IMR-90 (cell line): ENCODE measurements around the gene RAB42. TPM values are rescaled to one million over a fixed set of nuclear protein-coding genes. Genes with fewer than 3 reads are reported as not detected.
A peak's percentile ranks its signal among the peaks of the same experiment; 100 is the strongest.

Experiments used
- ATAC-seq: fragments of 200-7000 bp; cut with Tn5 transposase; 2 replicates; pipeline ENCODE4 v1.9.1; 2020; ENCODE audit warnings: low read depth, mild to moderate bottlenecking, moderate library complexity
- BruUV-seq: library from RNA; stranded (reverse); fragments of 400-500 nt; replicated peaks from 2 replicates; lab custom pipeline; 2021; lab: Mats Ljungman, UMichigan
- CTCF ChIA-PET: fragments of 300-600 bp; formaldehyde crosslinking; extraction: SDS; loops from one replicate; lab custom pipeline; 2021; ENCODE audit warnings: antibody characterized with exemption; lab: Yijun Ruan, JAX
- POLR2A ChIA-PET: fragments of 300-600 bp; sonication (Branson Sonifier 250); formaldehyde crosslinking; loops from one replicate; lab custom pipeline; 2022; ENCODE audit warnings: antibody characterized with exemption; ENCODE audit not compliant: unreplicated experiment; lab: Charles Lee
- DNase-seq: peaks from one replicate; pipeline ENCODE4 v3.0.0; 2013
- H2AFZ ChIP-seq: replicated peaks from 2 replicates; pipeline ENCODE3; 2013; ENCODE audit warnings: low read length, mild to moderate bottlenecking; ENCODE audit not compliant: poor library complexity
- H2AK5ac ChIP-seq: 2 replicates; pipeline ENCODE4 v1.6.1; 2013; ENCODE audit warnings: low read depth, low read length, inconsistent platforms
- H2AK9ac ChIP-seq: replicated peaks from 2 replicates; pipeline ENCODE3; 2013; ENCODE audit warnings: mild to moderate bottlenecking, low read depth, low read length, moderate library complexity; ENCODE audit not compliant: poor library complexity
- H2BK120ac ChIP-seq: 2 replicates; pipeline ENCODE4 v1.6.1; 2013; ENCODE audit warnings: low read depth, low read length, inconsistent platforms
- H2BK15ac ChIP-seq: 3 replicates; pipeline ENCODE4 v1.6.1; 2013; ENCODE audit warnings: low read depth, low read length, inconsistent platforms
- H2BK20ac ChIP-seq: 2 replicates; pipeline ENCODE4 v1.6.1; 2013; ENCODE audit warnings: low read depth, mild to moderate bottlenecking, inconsistent platforms, low read length, moderate library complexity
- H2BK5ac ChIP-seq: 2 replicates; pipeline ENCODE4 v1.6.1; 2013; ENCODE audit warnings: mild to moderate bottlenecking, low read depth, low read length, inconsistent platforms; ENCODE audit not compliant: poor library complexity, severe bottlenecking
- H3K14ac ChIP-seq: replicated peaks from 2 replicates; pipeline ENCODE4 v1.6.1; 2013; ENCODE audit warnings: low read depth, low read length, inconsistent platforms
- H3K18ac ChIP-seq: 2 replicates; pipeline ENCODE4 v1.6.1; 2013; ENCODE audit warnings: low read depth, low read length, control low read depth
- H3K23ac ChIP-seq: 2 replicates; pipeline ENCODE4 v1.6.1; 2013; ENCODE audit warnings: low read depth, low read length, inconsistent platforms
- H3K27ac ChIP-seq: 2 replicates; pipeline ENCODE4 v1.5.1; 2013; ENCODE audit warnings: mild to moderate bottlenecking, control low read depth, low read length; ENCODE audit not compliant: insufficient read depth
- H3K27me3 ChIP-seq: 2 replicates; pipeline ENCODE4 v1.6.1; 2013; ENCODE audit warnings: low read length; ENCODE audit not compliant: control insufficient read depth, insufficient read depth
- H3K36me3 ChIP-seq: 2 replicates; pipeline ENCODE4 v1.6.1; 2013; ENCODE audit warnings: low read length, mixed read lengths; ENCODE audit not compliant: control insufficient read depth, insufficient read depth
- H3K4ac ChIP-seq: 2 replicates; pipeline ENCODE4 v1.6.1; 2013; ENCODE audit warnings: low read depth, low read length, inconsistent platforms
- H3K4me1 ChIP-seq: 2 replicates; pipeline ENCODE4 v1.6.1; 2013; ENCODE audit warnings: low read length, mixed read lengths; ENCODE audit not compliant: control insufficient read depth, insufficient read depth
- H3K4me2 ChIP-seq: 2 replicates; pipeline ENCODE4 v1.6.1; 2013; ENCODE audit warnings: low read depth, mild to moderate bottlenecking, control low read depth, low read length, moderate library complexity
- H3K4me3 ChIP-seq: 2 replicates; pipeline ENCODE4 v1.5.1; 2013; ENCODE audit warnings: low read depth, mild to moderate bottlenecking, control low read depth, low read length, moderate library complexity; ENCODE audit not compliant: insufficient read depth
- H3K56ac ChIP-seq: 2 replicates; pipeline ENCODE4 v1.6.1; 2013; ENCODE audit warnings: low read length, inconsistent platforms; ENCODE audit not compliant: insufficient read depth; ENCODE audit errors: extremely low read depth
- H3K79me1 ChIP-seq, 2 experiments: 2 replicates each; pipeline ENCODE4 v1.6.1; 2013; ENCODE audit warnings: low read length in 2 of 2, inconsistent platforms in 1 of 2, low read depth in 1 of 2
- H3K9ac ChIP-seq: 2 replicates; pipeline ENCODE4 v1.6.1; 2013; ENCODE audit warnings: low read depth, low read length, control low read depth
- H3K9me1 ChIP-seq: 2 replicates; pipeline ENCODE4 v1.6.1; 2013; ENCODE audit warnings: low read length, inconsistent platforms; ENCODE audit not compliant: insufficient read depth
- H3K9me3 ChIP-seq: 2 replicates; pipeline ENCODE4 v1.6.1; 2013; ENCODE audit warnings: low read length; ENCODE audit not compliant: control insufficient read depth, insufficient read depth
- H4K20me1 ChIP-seq: 2 replicates; pipeline ENCODE4 v1.6.1; 2013; ENCODE audit warnings: low read length, inconsistent platforms; ENCODE audit not compliant: insufficient read depth
- H4K5ac ChIP-seq: 2 replicates; pipeline ENCODE4 v1.6.1; 2013; ENCODE audit warnings: mild to moderate bottlenecking, low read depth, low read length, control low read depth
- H4K8ac ChIP-seq, 2 experiments: 2 replicates each; pipeline ENCODE4 v1.6.1; 2013; ENCODE audit warnings: low read depth in 2 of 2, low read length in 2 of 2, control low read depth in 1 of 2, inconsistent platforms in 1 of 2
- H4K91ac ChIP-seq: 2 replicates; pipeline ENCODE4 v1.6.1; 2013; ENCODE audit warnings: low read depth, low read length, inconsistent platforms; ENCODE audit not compliant: insufficient read depth
- BHLHE40 ChIP-seq: fragments of 150-350 bp; IDR thresholded peaks from 2 replicates; pipeline ENCODE4 v1.6.1; 2016; ENCODE audit warnings: mild to moderate bottlenecking, low read depth, low read length
- CEBPB ChIP-seq: IDR thresholded peaks from 2 replicates; pipeline ENCODE4 v1.6.1; 2012; ENCODE audit warnings: low read depth, low read length, improper control_type of control experiment
- CHD1 ChIP-seq: IDR thresholded peaks from 2 replicates; pipeline ENCODE4 v1.6.1; 2012; ENCODE audit warnings: low read depth, low read length, improper control_type of control experiment
- FOS ChIP-seq: fragments of 150-350 bp; IDR thresholded peaks from 2 replicates; pipeline ENCODE4 v1.6.1; 2016; ENCODE audit warnings: low read depth, low read length
- MAFK ChIP-seq: IDR thresholded peaks from 2 replicates; pipeline ENCODE4 v1.6.1; 2012; ENCODE audit warnings: low read depth, low read length, improper control_type of control experiment
- MAZ ChIP-seq: IDR thresholded peaks from 2 replicates; pipeline ENCODE4 v1.6.1; 2012; ENCODE audit warnings: low read depth, mild to moderate bottlenecking, low read length, improper control_type of control experiment, moderate library complexity, borderline replicate concordance
- MXI1 ChIP-seq: IDR thresholded peaks from 2 replicates; pipeline ENCODE4 v1.6.1; 2012; ENCODE audit warnings: low read depth, mild to moderate bottlenecking, low read length, moderate library complexity, borderline replicate concordance
- POLR2A ChIP-seq: IDR thresholded peaks from 2 replicates; pipeline ENCODE4 v1.6.1; 2012; ENCODE audit warnings: mild to moderate bottlenecking, low read depth, low read length
- RAD21 ChIP-seq: IDR thresholded peaks from 2 replicates; pipeline ENCODE4 v1.6.1; 2012; ENCODE audit warnings: low read length, improper control_type of control experiment
- RCOR1 ChIP-seq: IDR thresholded peaks from 2 replicates; pipeline ENCODE4 v1.6.1; 2012; ENCODE audit warnings: mild to moderate bottlenecking, low read length, improper control_type of control experiment; ENCODE audit not compliant: insufficient replicate concordance
- RFX5 ChIP-seq: IDR thresholded peaks from 2 replicates; pipeline ENCODE4 v1.8.0; 2012; ENCODE audit warnings: low read depth, mild to moderate bottlenecking, low read length, moderate library complexity
- SMC3 ChIP-seq: fragments of 150-350 bp; IDR thresholded peaks from 2 replicates; pipeline ENCODE4 v1.6.1; 2016; ENCODE audit warnings: low read depth, mild to moderate bottlenecking, antibody characterized with exemption, low read length, moderate library complexity
- WGBS, 2 experiments: methylation state at CpG; one replicate each; pipeline versions ENCODE4 v1.1.5 to v1.1.7; 2013; ENCODE audit warnings: missing lambda C conversion rate in 2 of 2; ENCODE audit not compliant: insufficient read length in 1 of 2; ENCODE audit errors: extremely low coverage in 2 of 2; 5-methylcytosine and 5-hydroxymethylcytosine counted together
- dilution Hi-C: fragments of 300-500 bp; cut with HindIII; formaldehyde crosslinking; loops from one replicate; pipeline ENCODE4 v1.14.3; 2018; ENCODE audit warnings: low sequenced_read_pairs; ENCODE audit not compliant: unreplicated experiment
- in situ Hi-C: fragments of 300-500 bp; cut with MboI; formaldehyde crosslinking; loops from 3 replicates; pipeline ENCODE4 v1.14.3; 2019; ENCODE audit warnings: low sequenced_read_pairs, inconsistent platforms, mixed read lengths
- intact Hi-C: fragments of 100-400 bp; cut with micrococcal nuclease; formaldehyde crosslinking; loops from 2 replicates; pipeline ENCODE4 v1.10.0; 2022
- polyA plus RNA-seq, 3 experiments: library from polyadenylated mRNA; depleted of rRNA; stranded (reverse); fragments of >200 nt; gene quantifications; 2 replicates each; pipeline ENCODE4 v1.2.3, GENCODE V29; 2012; ENCODE audit warnings: low replicate concordance in 1 of 3
- total RNA-seq: library from RNA; depleted of rRNA; stranded (reverse); fragments of >200 nt; gene quantifications from 2 replicates; pipeline ENCODE4 v1.2.3, GENCODE V29; 2012
- TF ChIP-seq, protein P1 (sequence below): fragments of 150-350 bp; IDR thresholded peaks from 2 replicates; pipeline ENCODE4 v1.6.1; 2016; ENCODE audit warnings: low read depth, mild to moderate bottlenecking, low read length, moderate library complexity, borderline replicate concordance
- TF ChIP-seq, protein P2 (sequence below): conservative IDR thresholded peaks from 2 replicates; pipeline ENCODE4 v1.5.1; 2012; ENCODE audit warnings: mild to moderate bottlenecking, low read depth, low read length, improper control_type of control experiment

The RAB42 gene
- total and polyA plus RNA-seq, 2 of the 4 experiments (the other 2 are of a cell fraction): 0.77 to 0.90 TPM

DNA sequence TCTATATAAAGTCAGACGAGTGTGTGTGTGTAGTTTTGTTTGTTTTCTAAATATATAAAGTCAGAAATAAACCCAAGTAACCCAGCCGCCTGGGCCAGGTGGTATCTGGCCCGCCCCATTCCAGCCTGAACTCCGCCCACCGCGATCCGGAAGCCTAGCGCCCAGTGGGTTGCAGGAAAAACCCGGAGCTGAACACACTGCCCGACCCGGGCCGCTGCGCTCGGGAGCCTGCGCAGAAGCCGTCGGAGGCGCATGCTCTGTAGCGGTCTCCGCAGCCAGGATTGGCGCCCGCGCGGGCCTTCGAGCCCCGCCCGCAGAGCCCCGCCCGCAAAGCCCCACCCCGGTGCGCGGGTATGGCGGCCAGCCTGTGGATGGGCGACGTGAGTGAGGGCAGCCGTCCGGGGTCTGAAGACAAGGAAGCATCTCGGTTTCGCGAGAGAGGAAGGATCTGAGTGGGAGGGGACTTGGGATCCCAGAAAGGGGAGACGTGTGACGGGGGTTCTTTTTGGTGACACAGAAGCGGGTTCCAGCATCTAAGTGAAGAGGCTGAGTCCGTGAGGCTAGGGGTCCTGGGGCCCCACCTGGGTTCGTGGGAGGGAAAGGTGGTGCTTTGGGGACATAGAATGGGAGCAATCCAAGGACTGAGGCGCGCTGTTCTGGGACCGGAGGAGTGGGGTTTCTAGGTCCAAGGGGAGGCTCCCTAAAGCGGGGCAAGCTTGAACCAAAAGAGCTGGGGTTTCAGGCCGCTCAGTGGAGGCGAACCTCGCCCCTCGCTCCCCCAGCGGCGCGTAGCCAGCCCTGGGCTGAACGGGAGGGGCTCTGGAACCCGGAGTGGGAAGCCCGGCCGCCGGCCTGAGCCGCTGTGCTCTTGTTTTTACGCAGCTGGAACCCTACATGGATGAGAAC lies 39.1 kb upstream of the RAB42 start, which contains the start of gene TRNAU1AP:
Gene TRNAU1AP (plus strand): TSS at position 328 of the 906 bp plus-strand sequence. CDS start 26 bp downstream, at position 354.
- Histone ChIP-seq H3K56ac (peak within 1 kb of the TSS; percentile 85), H3K14ac (peak within 1 kb of the TSS; percentile 98), H3K4me3 (peak within 1 kb of the TSS; percentile 85), H2BK120ac (peak within 1 kb of the TSS; percentile 76), H2BK20ac (peak within 1 kb of the TSS; percentile 33; the same call in 1 of the 2 replicates), H3K4me2 (peak within 1 kb of the TSS; percentile 75), H3K9me3 (no peaks in the 10 kb centered on the region), H3K4ac (peak within 1 kb of the TSS; percentile 98), H2AK5ac (peak within 1 kb of the TSS; percentile 58), H3K9ac (peak within 1 kb of the TSS; percentile 89), H3K79me1 (peaks cover 0 to 10% of the 10 kb centered on the region in 2 experiments; a peak in 3 of 4 replicates), H4K20me1 (no peaks in the 10 kb centered on the region), H2BK5ac (peak within 1 kb of the TSS; percentile 82), H3K4me1 (no peaks in the 10 kb centered on the region), H4K91ac (peak within 1 kb of the TSS; percentile 96), H3K9me1 (no peaks in the 10 kb centered on the region), H3K23ac (peak within 1 kb of the TSS; percentile 99), H2BK15ac (peak within 1 kb of the TSS; percentile 68; the same call in 1 of the 3 replicates), H4K8ac (peak within 1 kb of the TSS; percentile 72 to 95), H3K18ac (peak within 1 kb of the TSS; percentile 73), H3K36me3 (peaks cover 5% of the 10 kb centered on the region), H3K27ac (peak within 1 kb of the TSS; percentile 81), H4K5ac (peak within 1 kb of the TSS; percentile 66), H2AK9ac (peak within 1 kb of the TSS; percentile 97), H3K27me3 (no peaks in the 10 kb centered on the region), H2AFZ (peak within 1 kb of the TSS; percentile 99)
- 0% methylated on average over 39 of the region's 63 CpGs; no CpG with 5 or more reads in 1 of the 2 experiments for WGBS, 2 experiments
- peak; percentile 95 for DNase-seq
- POLR2A ChIA-PET: interaction anchor here (0.5 to 0.6 kb wide), 2 partner anchors 9 to 323 kb away, joined by 3 to 5 read pairs; no protein-coding TSS in a partner anchor
- intact Hi-C loops: loop anchor here (1.0 kb wide), 1 partner anchor 28 kb away; no protein-coding TSS in a partner anchor
- CTCF ChIA-PET: interaction anchor here (0.7 to 1.7 kb wide), 3 partner anchors 50 to 304 kb away, joined by 3 to 4 read pairs (median 3); no protein-coding TSS in a partner anchor
- in situ Hi-C loops: no loop called here
- dilution Hi-C loops: no loop called here
- peak; percentile 98 for ATAC-seq
- no TSS peak for BruUV-seq
- TF ChIP-seq CHD1 (no peak), POLR2A (peak; percentile 41; the same call in 1 of the 2 replicates), RFX5 (0 out of 2 replicates have a peak, but pooled peaks have one; percentile 17), BHLHE40 (no peak), MAFK (no peak), SMC3 (no peak), FOS (no peak), RCOR1 (peak; percentile 30), CEBPB (no peak), RAD21 (no peak), MXI1 (no peak), MAZ (peak; percentile 100)
- TF ChIP-seq, protein P1, sequence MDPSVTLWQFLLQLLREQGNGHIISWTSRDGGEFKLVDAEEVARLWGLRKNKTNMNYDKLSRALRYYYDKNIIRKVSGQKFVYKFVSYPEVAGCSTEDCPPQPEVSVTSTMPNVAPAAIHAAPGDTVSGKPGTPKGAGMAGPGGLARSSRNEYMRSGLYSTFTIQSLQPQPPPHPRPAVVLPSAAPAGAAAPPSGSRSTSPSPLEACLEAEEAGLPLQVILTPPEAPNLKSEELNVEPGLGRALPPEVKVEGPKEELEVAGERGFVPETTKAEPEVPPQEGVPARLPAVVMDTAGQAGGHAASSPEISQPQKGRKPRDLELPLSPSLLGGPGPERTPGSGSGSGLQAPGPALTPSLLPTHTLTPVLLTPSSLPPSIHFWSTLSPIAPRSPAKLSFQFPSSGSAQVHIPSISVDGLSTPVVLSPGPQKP: no peak
- TF ChIP-seq, protein P2, sequence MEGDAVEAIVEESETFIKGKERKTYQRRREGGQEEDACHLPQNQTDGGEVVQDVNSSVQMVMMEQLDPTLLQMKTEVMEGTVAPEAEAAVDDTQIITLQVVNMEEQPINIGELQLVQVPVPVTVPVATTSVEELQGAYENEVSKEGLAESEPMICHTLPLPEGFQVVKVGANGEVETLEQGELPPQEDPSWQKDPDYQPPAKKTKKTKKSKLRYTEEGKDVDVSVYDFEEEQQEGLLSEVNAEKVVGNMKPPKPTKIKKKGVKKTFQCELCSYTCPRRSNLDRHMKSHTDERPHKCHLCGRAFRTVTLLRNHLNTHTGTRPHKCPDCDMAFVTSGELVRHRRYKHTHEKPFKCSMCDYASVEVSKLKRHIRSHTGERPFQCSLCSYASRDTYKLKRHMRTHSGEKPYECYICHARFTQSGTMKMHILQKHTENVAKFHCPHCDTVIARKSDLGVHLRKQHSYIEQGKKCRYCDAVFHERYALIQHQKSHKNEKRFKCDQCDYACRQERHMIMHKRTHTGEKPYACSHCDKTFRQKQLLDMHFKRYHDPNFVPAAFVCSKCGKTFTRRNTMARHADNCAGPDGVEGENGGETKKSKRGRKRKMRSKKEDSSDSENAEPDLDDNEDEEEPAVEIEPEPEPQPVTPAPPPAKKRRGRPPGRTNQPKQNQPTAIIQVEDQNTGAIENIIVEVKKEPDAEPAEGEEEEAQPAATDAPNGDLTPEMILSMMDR: no peak
